Stimulated activated naive CD4-positive, alpha-beta T cell (primary cell): ENCODE results near the gene UVRAG.

Experiments
- DNase-seq, 6 experiments: peaks; one replicate each; lab custom pipeline; 2025; lab: John Stamatoyannopoulos, UW

Gene UVRAG

GRCh38 chr11:76166314-76166713 is 351.3 kb downstream of the UVRAG start:
- no peak for DNase-seq

DNA sequence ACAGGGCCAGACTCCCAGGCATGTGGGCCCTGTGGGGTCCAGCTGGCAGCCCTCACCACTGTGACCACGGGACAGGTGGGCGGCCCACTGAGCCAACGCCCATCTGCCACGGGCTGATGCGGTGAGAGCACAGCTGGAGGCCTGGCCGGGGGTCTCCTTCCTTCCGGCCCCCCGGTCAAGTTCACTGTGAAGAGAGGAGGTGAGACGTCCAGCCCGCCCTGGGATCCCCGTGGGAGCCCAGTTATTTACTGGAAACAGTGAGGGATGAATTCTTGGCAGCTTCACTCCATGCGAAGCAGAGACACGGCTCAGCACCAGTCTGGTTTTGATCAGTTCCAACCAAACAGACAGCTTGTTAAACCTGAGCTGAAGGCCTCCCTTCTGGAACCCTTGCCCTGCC is 352.6 kb downstream of the UVRAG start:
- no peak for DNase-seq

DNA sequence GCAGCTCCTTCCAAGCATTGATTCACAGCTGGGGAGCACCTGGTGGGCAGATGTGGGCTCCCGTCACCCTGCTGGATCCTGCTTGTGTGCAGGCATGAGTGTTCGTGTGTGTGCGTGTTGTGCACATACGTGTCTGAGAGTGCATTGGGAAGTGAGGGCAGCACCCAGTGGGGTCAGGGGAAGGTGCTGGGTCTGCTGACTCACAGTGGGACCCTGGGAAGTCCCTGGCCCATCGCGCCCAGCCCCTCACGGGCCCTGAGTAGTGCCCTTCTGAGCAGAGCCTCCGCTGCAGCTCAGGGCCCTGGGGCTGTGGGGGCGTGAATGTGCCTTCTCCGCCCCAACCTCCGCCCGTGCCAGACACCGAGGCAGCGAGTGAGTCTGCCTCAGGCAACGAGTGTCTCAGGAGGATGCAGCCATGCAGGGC is 354.5 kb downstream of the UVRAG start:
- no peak for DNase-seq

- no peak for DNase-seq
These were observed 355.5 kb downstream of the UVRAG start for GRCh38 chr11:76170468-76170867.

- no peak for DNase-seq
These were observed 357.6 kb downstream of the UVRAG start for GRCh38 chr11:76172583-76172982.

DNA sequence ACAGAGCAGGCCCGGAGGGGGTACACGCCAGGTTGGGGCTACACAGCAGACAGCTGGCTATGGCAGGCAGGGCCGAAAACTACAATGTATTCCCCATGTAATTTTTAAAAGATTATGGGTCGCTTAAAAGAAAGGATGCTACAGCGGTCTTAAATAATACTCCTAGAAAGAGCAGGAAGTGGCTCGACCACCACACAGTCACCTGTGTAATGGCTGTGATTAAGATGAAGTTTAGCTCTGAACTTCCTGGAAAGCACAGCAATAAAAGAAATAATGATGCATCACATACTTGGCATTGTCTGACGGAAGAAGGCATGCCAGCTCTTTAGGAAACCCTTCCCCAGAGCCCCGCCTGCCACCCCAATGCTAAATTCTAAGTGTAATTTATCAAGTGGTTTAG is 358.7 kb downstream of the UVRAG start:
- no peak for DNase-seq

- DNase-seq = no peak
These were observed 359.3 kb downstream of the UVRAG start for GRCh38 chr11:76174330-76174729.

DNA sequence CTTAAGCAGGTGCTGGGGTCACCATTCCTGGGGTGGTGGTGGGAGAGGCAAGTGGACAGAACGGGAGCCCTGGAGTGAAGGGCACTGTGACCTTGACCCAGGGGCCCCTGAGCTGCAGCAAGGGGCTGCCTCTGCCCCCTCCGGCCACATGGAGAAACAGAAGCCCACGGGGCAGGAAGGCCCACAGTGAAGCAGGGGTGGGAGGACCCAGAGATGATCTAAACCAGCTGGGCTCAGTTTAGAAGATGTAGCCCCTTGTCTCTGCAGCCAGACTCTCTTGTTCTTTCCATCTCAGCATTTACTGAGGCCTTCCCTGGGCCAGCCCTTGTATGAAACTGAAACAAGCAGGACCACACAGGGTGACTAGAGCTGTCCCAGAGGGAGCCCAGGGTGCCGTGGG is 360.8 kb downstream of the UVRAG start:
- no peak for DNase-seq

- DNase-seq = no peak
These were observed 361.5 kb downstream of the UVRAG start for GRCh38 chr11:76176463-76176862.

DNA sequence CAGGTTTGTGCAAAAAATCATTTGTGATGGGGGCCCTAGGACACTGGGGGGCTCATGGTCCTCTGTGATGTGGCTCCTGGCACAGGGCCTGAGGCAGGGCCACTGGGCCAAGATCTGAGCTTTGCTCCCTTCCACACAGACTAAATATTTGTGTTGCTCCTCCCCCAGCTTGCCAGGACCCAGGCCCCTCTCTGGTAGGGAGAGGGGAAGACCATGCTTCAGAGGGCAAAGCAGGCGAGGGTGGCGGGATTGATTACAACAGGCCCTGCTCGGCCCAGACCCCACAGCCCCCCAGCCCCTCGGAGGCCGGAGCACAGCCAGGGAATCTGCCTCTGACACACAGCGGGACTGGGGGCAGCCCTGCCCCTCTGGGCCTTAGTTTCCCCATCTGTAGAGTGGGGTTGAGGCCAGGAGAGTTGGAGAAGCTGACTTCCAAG is 362.3 kb downstream of the UVRAG start:
- no peak for DNase-seq

DNA sequence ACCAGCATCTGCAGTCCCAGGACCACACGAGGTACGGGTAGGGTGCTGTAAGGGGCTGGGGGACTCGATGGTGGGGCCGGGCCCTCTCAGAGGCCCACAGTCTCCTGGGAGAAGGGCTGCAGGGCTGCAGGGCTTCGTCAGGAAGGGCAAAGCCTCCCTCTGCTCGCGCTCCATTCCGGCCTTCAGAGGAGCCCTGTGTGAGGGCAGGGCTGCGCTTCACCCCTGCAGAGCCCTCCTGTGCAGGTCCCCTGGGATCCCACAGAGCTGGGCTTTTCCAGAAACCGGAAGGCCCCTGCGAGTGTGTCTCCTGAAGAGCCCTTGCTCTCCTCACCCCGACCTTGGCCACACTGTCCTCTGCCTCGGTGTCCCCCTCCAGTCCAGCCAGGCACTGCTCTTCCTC is 364.1 kb downstream of the UVRAG start:
- no peak for DNase-seq

- DNase-seq = no peak
These were observed 366.4 kb downstream of the UVRAG start for GRCh38 chr11:76181371-76181770.

GRCh38 chr11:76184551-76184993 is 369.6 kb downstream of the UVRAG start:
- no peak for DNase-seq

DNA sequence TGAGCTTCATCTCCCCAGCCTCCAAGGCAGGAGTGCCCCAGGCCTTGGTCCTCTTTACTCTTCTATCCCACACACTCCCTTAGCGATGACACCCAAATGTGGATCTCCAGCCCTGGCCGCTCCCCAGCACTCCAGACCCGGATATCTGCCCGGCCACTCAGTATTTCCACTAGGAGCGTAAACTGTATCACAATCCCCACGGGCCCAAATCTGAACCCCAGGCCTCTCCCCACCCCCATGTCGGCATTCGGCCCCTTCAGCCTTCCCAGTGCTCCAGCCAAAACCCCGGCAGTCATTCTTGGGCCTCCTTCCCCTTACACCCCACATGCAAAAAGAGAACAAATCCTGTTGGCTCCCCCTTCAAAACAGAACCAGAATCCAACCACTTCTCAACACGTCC is 370.5 kb downstream of the UVRAG start:
- no peak for DNase-seq

- no peak for DNase-seq
These were observed 371.0 kb downstream of the UVRAG start for GRCh38 chr11:76185931-76186401.

GRCh38 chr11:76186776-76187279 is 371.8 kb downstream of the UVRAG start:
- DNase-seq = no peak

DNA sequence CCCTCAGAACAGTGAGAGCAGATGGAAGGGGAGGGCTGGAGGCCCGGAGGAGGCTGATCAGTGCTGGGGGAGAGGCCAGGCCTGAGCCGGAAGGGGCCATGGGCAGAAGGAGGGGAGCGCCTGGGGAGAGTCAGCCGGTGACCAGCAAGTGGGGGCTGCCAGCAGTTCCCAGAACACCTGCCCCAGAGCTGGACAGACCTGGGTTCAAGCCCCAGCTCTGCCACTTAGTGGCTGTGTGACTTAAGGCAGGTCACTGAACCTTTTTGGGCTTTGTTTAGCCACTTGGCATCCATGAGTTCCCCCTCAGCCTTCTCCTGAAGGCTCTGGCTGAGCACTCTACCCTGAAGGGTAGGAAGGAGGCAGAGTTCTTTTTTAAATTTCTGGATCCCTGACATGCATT is 373.9 kb downstream of the UVRAG start:
- no peak for DNase-seq

DNA sequence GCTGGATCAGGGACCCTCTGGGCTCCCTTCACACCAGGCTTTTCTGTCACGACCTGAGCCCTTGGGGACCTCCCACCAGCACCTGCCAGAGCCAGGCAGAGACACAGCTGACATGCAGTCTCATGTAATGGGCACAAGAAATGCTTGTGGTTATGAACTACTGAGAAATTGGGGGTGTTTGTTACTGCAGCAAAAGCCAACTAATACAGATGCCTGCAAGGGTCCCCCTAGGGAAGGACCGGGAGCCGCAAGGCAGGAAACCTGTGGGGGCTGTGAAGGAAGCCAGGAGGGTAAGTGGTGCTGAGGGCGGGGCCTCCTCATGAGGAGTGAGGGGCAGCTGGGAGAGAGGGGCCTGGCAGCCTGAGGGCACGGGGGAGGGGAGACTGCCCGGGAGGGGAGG is 374.7 kb downstream of the UVRAG start:
- DNase-seq = no peak

DNA sequence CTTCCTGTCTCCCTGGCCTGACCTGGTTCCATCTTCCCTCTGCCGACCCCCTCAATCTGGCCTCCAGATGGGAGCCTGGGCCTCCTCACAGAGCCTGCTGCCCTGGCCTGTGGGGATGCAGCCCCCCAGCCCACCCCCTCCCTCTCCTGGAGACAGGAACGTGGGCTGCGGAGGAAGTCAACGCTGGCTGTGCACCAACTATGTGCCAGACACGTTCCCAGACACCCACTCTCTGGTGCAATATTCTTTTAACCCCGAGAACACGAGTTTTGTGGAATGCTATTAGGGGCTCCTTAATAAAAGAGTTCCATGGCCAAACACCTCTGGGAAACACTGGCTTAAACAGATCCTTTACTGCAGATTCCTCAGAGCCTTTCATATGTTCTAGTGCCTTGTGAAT is 375.4 kb downstream of the UVRAG start:
- DNase-seq = no peak
